D721Med (cell line): ENCODE measurements around the gene NECAB2.

ENCODE experiments used
- DNase-seq: peaks from one replicate; pipeline ENCODE4 v3.0.0; 2011; ENCODE audit warnings: low spot score; ENCODE audit not compliant: insufficient read length
- FAIRE-seq: peaks from 2 replicates; lab custom pipeline; 2011; peaks lifted over from hg19 to GRCh38; lab: Jason Lieb, UNC
- CTCF ChIP-seq: IDR thresholded peaks from 2 replicates; pipeline ENCODE4 v1.5.1; 2012; ENCODE audit warnings: mild to moderate bottlenecking, control low read depth; ENCODE audit not compliant: insufficient read depth; ENCODE audit errors: missing control alignments

Gene NECAB2

GRCh38 chr16:84021488-84021887, 53.4 kb downstream of the NECAB2 start:
- no peak for FAIRE-seq
- no peak for DNase-seq
- no peak for TF ChIP-seq CTCF

- no peak for FAIRE-seq
- TF ChIP-seq CTCF, result no peak
- DNase-seq, result no peak
Measured at GRCh38 chr16:84022644-84023043, 54.6 kb downstream of the NECAB2 start.

- FAIRE-seq (no peak), DNase-seq (no peak)
- no peak for TF ChIP-seq CTCF
Measured at GRCh38 chr16:84024854-84025253, 56.8 kb downstream of the NECAB2 start.

- FAIRE-seq (no peak), DNase-seq (no peak)
- TF ChIP-seq CTCF, result no peak
Measured at GRCh38 chr16:84026606-84027005, 58.6 kb downstream of the NECAB2 start.

GRCh38 chr16:84027625-84028024, 59.6 kb downstream of the NECAB2 start:
- no peak for FAIRE-seq

GRCh38 chr16:84029297-84030047, 61.4 kb downstream of the NECAB2 start:
- no peak for TF ChIP-seq CTCF
- no peak for DNase-seq
- no peak for FAIRE-seq

More at GRCh38 chr16:84027625-84028024, 59.6 kb downstream of the NECAB2 start:
- no peak for TF ChIP-seq CTCF
- no peak for DNase-seq

GRCh38 chr16:84031556-84031955, 63.5 kb downstream of the NECAB2 start:
- TF ChIP-seq CTCF, result no peak
- FAIRE-seq, result no peak

More at GRCh38 chr16:84031556-84031955, 63.5 kb downstream of the NECAB2 start:
- DNase-seq, result no peak
